Tongue (tissue), 2 donors: ENCODE measurements around the gene MORN4. TPM values are rescaled to one million over a fixed set of nuclear protein-coding genes. Genes with fewer than 3 reads are reported as not detected.
"Not testable (repeated sequence)": the region's sequence is repeated elsewhere in the genome, so short reads cannot be mapped to it uniquely, and the experiment has no call there.

Experiments
- DNase-seq: peaks from one replicate; pipeline ENCODE4 v3.0.0-alpha.2; 2015
- total RNA-seq: library from RNA; depleted of rRNA; stranded (reverse); fragments of >200 nt; gene quantifications from one replicate; pipeline ENCODE4 v1.2.3, GENCODE V29; 2014

The MORN4 gene
- 5.6 TPM for total RNA-seq

GRCh38 chr10:97632949-97633884, at the start of gene MORN4:
Gene MORN4, minus strand, starts transcription at chr10:97633500. Its CDS starts 13,847 bp downstream, at chr10:97619653.
- peak; percentile 97 for DNase-seq

- no peak for DNase-seq
Observed at GRCh38 chr10:97682042-97682441, 48.7 kb upstream of the MORN4 start.

GRCh38 chr10:97679594-97679993, 46.3 kb upstream of the MORN4 start:
- DNase-seq = no peak

GRCh38 chr10:97676770-97677581, 43.7 kb upstream of the MORN4 start:
- DNase-seq = peak; percentile 71

GRCh38 chr10:97675222-97675621, 41.9 kb upstream of the MORN4 start:
- no peak for DNase-seq

- no peak for DNase-seq
Observed at GRCh38 chr10:97673736-97674525, 40.6 kb upstream of the MORN4 start.

GRCh38 chr10:97669571-97669970, 36.3 kb upstream of the MORN4 start:
- DNase-seq = no peak

- DNase-seq = no peak
Observed at GRCh38 chr10:97667463-97667862, 34.2 kb upstream of the MORN4 start.

GRCh38 chr10:97666992-97667391, 33.7 kb upstream of the MORN4 start:
- no peak for DNase-seq

- no peak for DNase-seq
Observed at GRCh38 chr10:97664282-97664850, 31.1 kb upstream of the MORN4 start.

- DNase-seq = peak; percentile 43
Observed at GRCh38 chr10:97659589-97659988, 26.3 kb upstream of the MORN4 start.

- no peak for DNase-seq
Observed at GRCh38 chr10:97656777-97657176, 23.5 kb upstream of the MORN4 start.

GRCh38 chr10:97651773-97652172, 18.5 kb upstream of the MORN4 start:
- DNase-seq = no peak

GRCh38 chr10:97650726-97651125, 17.4 kb upstream of the MORN4 start:
- no peak for DNase-seq

- DNase-seq = not testable (repeated sequence)
Observed at GRCh38 chr10:97649405-97649750, 16.1 kb upstream of the MORN4 start.

GRCh38 chr10:97648562-97649404, 15.5 kb upstream of the MORN4 start:
- DNase-seq = no peak

- DNase-seq = no peak
Observed at GRCh38 chr10:97647556-97647955, 14.3 kb upstream of the MORN4 start.

GRCh38 chr10:97644936-97645335, 11.6 kb upstream of the MORN4 start:
- no peak for DNase-seq

GRCh38 chr10:97643441-97643985, 10.2 kb upstream of the MORN4 start:
- DNase-seq = no peak

- not testable (repeated sequence) for DNase-seq
Observed at GRCh38 chr10:97642471-97643159, 9.3 kb upstream of the MORN4 start.
